HG02763 (cell line): ENCODE data around the gene TDRD3.
"Not testable (repeated sequence)": the region's sequence is repeated elsewhere in the genome, so short reads cannot be mapped to it uniquely, and the experiment has no call there.

Source experiments
- ATAC-seq: cut with Tn5 transposase; IDR thresholded peaks from one replicate; pipeline ENCODE4 v1.9.1; 2021; ENCODE audit warnings: mild to moderate bottlenecking, moderate library complexity; ENCODE audit not compliant: unreplicated experiment

TDRD3 gene

DNA sequence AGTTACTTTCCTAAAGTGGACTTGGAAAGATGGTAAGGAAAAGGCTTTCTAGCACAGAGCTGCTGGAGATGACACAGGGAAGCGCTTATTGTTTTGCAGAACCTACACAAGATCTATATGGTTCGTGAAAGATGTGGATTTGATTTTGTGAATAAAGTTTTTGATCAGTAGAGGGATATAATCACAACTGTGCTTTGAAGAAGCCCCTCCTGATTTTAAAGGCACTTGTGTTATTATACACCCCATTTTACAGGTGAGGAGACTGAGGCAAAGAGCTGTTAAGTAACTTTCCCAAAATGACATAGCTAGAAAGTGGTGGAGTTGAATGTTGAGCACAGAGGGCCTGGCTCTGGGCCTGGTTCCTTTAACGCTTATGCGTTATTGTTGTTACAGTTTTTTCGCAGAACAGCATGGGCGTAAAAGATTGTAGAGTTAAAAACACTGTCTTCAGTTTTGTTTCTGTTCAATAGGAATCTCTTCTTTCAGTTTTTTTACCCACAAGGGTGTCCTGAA lies 1.4 kb downstream of the TDRD3 start:
- no peak for ATAC-seq

DNA sequence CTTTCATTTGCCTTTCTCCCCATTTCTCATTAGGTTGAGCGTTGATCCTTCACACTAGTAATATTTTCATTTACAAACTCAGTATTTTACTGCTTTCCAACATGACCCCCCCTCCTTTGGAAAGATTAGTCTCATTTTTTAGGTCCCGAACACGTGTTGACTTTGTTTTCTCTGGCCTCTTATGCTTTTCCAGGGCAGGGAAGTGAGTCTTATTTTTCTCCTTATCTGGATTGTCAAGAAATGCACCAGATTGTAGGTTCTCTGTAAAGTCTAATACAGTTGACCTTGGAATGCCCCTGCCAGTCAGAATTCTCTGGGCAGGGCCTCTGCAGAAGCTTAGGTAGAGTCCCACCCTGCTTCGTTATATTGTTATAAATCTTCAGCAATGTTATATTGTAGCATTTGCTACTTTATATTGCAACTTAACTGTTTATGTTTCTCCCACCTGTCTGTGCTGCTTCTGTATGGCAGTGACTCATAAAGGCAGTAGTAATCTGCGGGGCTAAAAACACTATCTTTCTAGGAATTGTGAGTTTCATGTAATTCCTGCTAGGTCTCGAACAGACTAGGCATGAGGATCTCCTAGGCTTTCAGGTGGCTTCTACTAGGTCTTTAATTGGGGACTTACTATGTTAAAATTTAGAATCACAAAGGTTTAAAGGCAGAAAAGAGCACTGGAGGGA lies 2.0 kb downstream of the TDRD3 start:
- ATAC-seq: no peak

DNA sequence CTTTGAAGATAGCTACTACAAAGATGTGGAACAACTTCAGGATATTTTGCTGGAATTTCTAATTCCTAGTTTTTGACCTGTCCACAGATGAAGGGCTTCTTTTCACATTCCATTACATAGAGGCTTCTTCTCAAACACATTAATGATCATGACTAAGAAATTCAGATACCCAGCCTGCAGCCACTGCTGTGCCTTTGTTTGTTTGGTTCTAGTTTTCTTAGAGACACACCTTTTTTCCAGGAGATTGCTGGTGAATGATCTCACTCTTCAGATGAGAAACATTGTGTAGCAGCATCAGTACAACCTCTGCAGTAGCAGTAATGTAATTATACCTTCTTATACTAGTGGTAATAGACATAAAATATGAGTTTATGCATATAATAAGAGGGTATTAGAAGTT lies 5.0 kb downstream of the TDRD3 start:
- no peak for ATAC-seq

- ATAC-seq: no peak
Observed at GRCh38 chr13:60407095-60407494, 10.1 kb downstream of the TDRD3 start.

GRCh38 chr13:60407852-60408251 lies 10.8 kb downstream of the TDRD3 start:
- ATAC-seq: not testable (repeated sequence)

DNA sequence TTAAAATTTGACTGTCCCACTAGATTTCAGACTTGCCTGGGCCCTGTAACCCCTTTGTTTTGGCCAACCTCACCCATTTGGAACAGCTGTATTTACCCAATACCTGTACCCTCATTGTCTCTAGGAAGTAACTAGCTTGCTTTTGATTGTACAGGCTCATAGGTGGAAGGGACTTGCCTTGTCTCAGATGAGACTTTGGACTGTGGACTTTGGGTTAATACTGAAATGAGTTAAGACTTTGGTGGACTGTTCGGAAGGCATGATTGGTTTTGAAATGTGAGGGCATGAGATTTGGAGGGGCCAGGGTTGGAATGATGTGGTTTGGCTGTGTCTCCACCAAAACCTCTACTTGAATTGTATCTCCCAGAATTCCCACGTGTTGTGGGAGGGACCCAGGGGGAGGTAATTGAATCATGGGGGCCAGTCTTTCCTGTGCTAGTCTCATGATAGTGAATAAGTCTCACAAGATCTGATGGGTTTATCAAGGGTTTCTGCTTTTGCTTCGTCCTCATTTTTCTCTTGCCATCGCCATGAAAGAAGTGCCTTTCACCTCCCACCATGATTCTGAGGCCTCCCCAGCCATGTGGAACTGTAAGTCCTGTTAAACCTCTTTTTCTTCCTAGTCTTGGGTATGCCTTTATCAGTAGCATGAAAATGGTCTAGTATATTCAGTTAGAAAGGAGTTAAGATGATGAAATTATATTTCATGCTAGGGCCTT lies 12.7 kb downstream of the TDRD3 start:
- not testable (repeated sequence) for ATAC-seq

DNA sequence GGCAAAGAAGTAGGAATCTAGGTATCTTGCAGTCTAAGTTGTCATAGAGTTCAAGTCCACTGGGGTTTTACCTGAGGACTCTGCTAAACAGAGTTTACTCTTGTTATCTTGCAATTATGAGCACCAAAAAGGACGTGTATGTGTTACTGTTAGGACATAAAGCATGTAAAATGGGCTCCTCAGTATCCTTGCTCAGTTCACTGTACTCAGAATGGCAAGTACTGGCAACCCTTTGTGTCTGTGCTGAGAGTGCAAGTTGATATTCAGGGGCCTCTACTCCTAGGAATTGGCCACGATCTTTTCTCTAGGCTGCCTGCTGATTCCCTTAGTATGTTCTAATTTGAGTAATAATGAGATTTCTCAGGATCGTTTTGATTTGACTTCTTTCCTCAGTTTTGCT lies 13.3 kb downstream of the TDRD3 start:
- no peak for ATAC-seq

- no peak for ATAC-seq
Observed at GRCh38 chr13:60411464-60411863, 14.4 kb downstream of the TDRD3 start.

GRCh38 chr13:60411983-60412382 lies 15.0 kb downstream of the TDRD3 start:
- ATAC-seq: no peak

DNA sequence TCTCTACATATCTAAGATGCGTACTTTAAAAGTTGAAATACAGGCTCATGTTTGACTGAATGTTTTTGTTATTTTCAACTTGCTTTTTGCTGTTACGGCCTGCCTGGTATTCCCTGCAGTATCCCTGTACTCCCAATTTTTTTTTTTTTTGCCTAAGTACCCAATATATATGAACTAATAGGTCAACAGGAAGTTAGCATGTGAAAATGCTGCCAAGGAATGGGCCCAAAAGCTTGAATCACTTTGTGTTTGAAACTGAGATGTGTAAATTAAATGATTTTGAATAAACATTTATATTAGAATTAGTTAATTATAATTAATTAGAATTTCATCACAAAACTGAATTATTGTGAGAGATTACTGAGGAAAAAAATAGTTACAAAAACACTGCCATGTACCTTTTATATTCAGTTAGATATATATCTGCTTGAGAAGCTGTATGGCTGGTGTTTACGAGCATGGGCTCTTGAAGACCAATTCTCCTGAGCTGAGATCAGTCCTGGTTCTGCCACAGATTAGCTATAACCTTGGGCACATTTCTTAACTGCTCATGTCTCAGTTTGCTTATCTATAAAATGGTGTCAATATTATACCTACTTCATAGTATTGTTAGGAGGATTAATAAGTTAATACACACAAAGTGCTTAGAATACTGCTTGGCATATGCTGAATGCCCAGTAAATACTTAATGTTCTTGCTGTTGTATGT lies 16.0 kb downstream of the TDRD3 start:
- ATAC-seq: no peak

DNA sequence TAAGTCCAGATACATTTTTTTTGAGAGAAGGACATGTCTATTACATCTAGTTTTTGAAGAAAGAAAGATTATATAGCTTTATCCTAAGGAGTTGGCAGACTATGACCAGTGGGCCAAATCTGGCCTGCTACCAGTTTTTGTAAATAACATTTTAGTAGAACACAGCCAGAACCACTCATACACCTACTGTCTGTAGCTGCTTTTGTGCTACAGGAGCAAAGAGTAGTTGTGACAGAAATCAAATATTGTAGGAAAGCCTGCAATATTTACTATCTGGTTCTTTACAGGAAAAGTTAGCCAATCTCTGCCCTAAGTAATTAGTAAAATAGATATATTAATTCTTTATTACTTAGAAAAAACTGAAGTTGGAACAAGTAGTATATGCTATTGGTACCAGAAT lies 17.2 kb downstream of the TDRD3 start:
- ATAC-seq: no peak

DNA sequence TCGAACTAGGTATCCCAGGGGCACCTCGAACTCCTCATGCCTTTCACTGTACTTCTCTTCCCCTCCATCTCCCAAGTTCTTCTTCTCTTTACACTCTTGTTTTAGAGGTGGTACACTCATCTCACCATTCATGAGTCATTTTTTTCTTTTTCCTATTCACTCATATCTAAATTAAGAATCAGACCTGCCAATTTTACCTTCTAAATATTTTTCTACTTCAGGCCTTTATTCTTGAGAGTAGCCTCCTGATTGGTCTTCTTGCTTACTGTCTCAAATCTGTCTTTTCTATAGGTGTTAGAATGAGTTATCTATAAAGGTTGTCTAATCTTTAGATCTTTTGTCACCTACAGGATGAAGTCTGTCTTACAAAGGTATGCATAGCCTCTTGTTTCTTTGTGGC lies 20.7 kb downstream of the TDRD3 start:
- ATAC-seq: no peak

- no peak for ATAC-seq
Observed at GRCh38 chr13:60418954-60419353, 21.9 kb downstream of the TDRD3 start.

GRCh38 chr13:60425332-60425731 lies 28.3 kb downstream of the TDRD3 start:
- ATAC-seq: no peak

GRCh38 chr13:60426075-60426474 lies 29.1 kb downstream of the TDRD3 start:
- no peak for ATAC-seq

DNA sequence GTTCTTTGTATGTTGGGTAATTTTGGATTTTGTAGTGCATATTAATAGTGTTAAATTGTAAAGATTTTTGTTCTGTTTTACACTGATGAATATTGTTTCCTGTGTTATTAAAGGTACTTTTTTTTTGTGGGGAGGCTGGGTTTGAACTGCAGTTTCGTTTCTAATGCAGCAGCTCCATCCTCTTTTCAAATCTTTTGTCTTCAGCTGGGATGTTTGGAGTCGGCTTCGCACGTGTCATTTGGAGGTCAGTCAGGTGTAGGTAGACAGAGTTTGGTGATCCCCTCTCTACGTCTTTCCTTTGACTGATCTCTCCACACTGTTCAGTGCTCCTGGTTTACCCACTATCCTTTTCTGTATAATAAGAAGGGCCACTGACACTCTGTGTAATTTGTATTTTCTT lies 30.3 kb downstream of the TDRD3 start:
- ATAC-seq: peak; percentile 56

GRCh38 chr13:60431108-60431700 lies 34.2 kb downstream of the TDRD3 start:
- ATAC-seq: peak; percentile 66

DNA sequence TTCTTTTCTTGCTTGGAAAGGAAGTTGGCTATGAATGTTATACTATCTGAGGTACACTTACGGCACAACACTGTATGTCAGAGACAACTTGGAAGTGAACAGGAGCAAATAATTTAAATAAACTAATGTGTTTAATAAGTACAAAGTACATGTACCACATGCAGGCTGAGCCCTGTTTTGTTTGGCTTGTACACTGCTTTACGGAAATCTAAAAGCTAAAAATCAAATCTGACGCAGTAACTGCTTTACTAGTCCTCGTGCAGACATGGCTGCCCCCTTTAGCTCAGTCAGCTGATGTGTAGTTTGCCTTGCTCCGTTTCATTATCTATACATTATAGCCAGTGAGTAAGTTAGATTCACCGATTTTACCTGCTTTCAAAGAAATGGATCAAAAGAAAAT lies 36.5 kb downstream of the TDRD3 start:
- ATAC-seq: no peak

GRCh38 chr13:60435762-60436374 lies 38.8 kb downstream of the TDRD3 start:
- no peak for ATAC-seq

GRCh38 chr13:60439201-60439600 lies 42.2 kb downstream of the TDRD3 start:
- ATAC-seq: no peak

GRCh38 chr13:60441761-60442160 lies 44.7 kb downstream of the TDRD3 start:
- no peak for ATAC-seq
